ENCODE results near the gene EPB41L3. TPM values are rescaled to one million over a fixed set of nuclear protein-coding genes. Genes with fewer than 3 reads are reported as not detected.

Gene EPB41L3
- total RNA-seq, 1 experiment from 2014 or later = 0.34 TPM

GRCh38 chr18:5585653-5586052 is 41.9 kb upstream of the EPB41L3 start (continued):
- TF ChIP-seq SP1 (IDR thresholded peaks at IDR 0.05; ENCODE audit: low read depth) = no peak

- Histone ChIP-seq H2AFZ (ENCODE audit: low read depth, low read length, poor library complexity, severe bottlenecking) (no peak overlapping the region), H3K9me2 (ENCODE audit: insufficient read depth) (no peaks in the 10 kb centered on the region), H4K20me1 (ENCODE audit: insufficient read depth) (no peaks in the 10 kb centered on the region), H3K4me3 (replicated peaks in 1 of 2; ENCODE audit: low read depth in 1 of 2, low read length in 2 of 2) (no peak overlapping the region), H3K27ac (ENCODE audit: low read depth, low read length) (no peak overlapping the region), H3K9ac (ENCODE audit: low read length) (no peak overlapping the region), H3K36me3 (ENCODE audit: control insufficient read depth in 1 of 2, insufficient read depth in 2 of 2, low read length in 2 of 2) (no peaks in the 10 kb centered on the region), H3K4me1 (ENCODE audit: control insufficient read depth in 1 of 2, insufficient read depth in 2 of 2, low read length in 2 of 2) (no peaks in the 10 kb centered on the region), H3K79me2 (ENCODE audit: insufficient read depth, low read length) (no peaks in the 10 kb centered on the region), H3K27me3 (ENCODE audit: insufficient read depth, low read length) (no peaks in the 10 kb centered on the region), H3K9me3 (ENCODE audit: control insufficient read depth in 1 of 2, insufficient read depth in 1 of 2, low read depth in 1 of 2, low read length in 2 of 2) (peaks cover 10 to 13% of the 10 kb centered on the region in 2 experiments; a peak in 2 of 4 replicates), H3K4me2 (ENCODE audit: low read length) (no peak overlapping the region)
- ChIA-PET POLR2A (no interaction called here), CTCF (no interaction called here), RAD21 (ENCODE audit: low non-redundant PET in 1 of 2, low total read pairs in 2 of 2, uncharacterized antibody in 2 of 2, unreplicated experiment in 2 of 2) (no interaction called here)
- no TSS peak for BruUV-seq (replicated peaks)
- DNase-seq (ENCODE audit: low read depth, low spot score) (no peak), ATAC-seq (no peak)
- TF ChIP-seq ZBTB33 (IDR thresholded peaks at IDR 0.05; ENCODE audit: extremely low read depth, insufficient replicate concordance, low read length) = no peak
- no peak for TF ChIP-seq YY1 (IDR thresholded peaks at IDR 0.05; ENCODE audit: extremely low read depth, insufficient replicate concordance, low read depth, low read length)
- TF ChIP-seq CBX3 (IDR thresholded peaks at IDR 0.05; ENCODE audit: low read depth) = no peak
- TF ChIP-seq EZH2 (IDR thresholded peaks at IDR 0.05) = no peak
- intact Hi-C loops (cut with micrococcal nuclease) = no loop called here
These were observed 41.1 kb upstream of the EPB41L3 start for GRCh38 chr18:5584746-5585417.

Data from HCT116 (cell line).